Esophagus muscularis mucosa (tissue), 4 donors: ENCODE data around the gene PRSS8. TPM values are rescaled to one million over a fixed set of nuclear protein-coding genes. Genes with fewer than 3 reads are reported as not detected.

Experiments
- DNase-seq: peaks from one replicate; pipeline ENCODE4 v3.0.0-alpha.2; 2017; ENCODE audit errors: extremely low spot score
- H3K27ac ChIP-seq, 4 donors: fragments of 200-600 bp; sonication (generic); replicated peaks in 1 of 4; 1 replicate in 3 of 4; 2 replicates in 1 of 4; pipeline ENCODE4 v1.5.1; 2016 to 2019; ENCODE audit warnings: mild to moderate bottlenecking in 1 of 4
- H3K27me3 ChIP-seq, 4 donors: fragments of 200-600 bp; sonication (generic); one replicate each; pipeline versions ENCODE4 v1.5.1 to v1.6.0; 2016 to 2019
- H3K36me3 ChIP-seq, 4 donors: fragments of 200-600 bp; sonication (generic); one replicate each; pipeline ENCODE4 v1.5.1; 2016 to 2019
- H3K4me1 ChIP-seq, 4 donors: fragments of 200-600 bp; sonication (generic); one replicate each; pipeline ENCODE4 v1.5.1; 2016 to 2019
- H3K4me3 ChIP-seq, 4 donors: fragments of 200-600 bp; sonication (generic); 1 replicate in 2 of 4; 2 replicates in 2 of 4; pipeline ENCODE4 v1.5.1; 2016 to 2019; ENCODE audit warnings: mild to moderate bottlenecking in 4 of 4, moderate library complexity in 1 of 4
- H3K9me3 ChIP-seq, 4 donors: fragments of 200-600 bp; sonication (generic); 1 replicate in 3 of 4; 2 replicates in 1 of 4; pipeline ENCODE4 v1.5.1; 2016 to 2019
- CTCF ChIP-seq, 3 experiments: fragments of 200-600 bp in 2 of 3; fragments of 450-650 bp in 1 of 3; sonication (generic) in 2 of 3; IDR thresholded peaks; one replicate each; pipeline ENCODE4 v1.5.1; 2017 to 2019; ENCODE audit warnings: antibody characterized with exemption in 3 of 3, mild to moderate bottlenecking in 2 of 3, moderate library complexity in 1 of 3
- EP300 ChIP-seq: sonication (generic); formaldehyde crosslinking; IDR thresholded peaks from one replicate; pipeline ENCODE4 v1.6.1; 2017; ENCODE audit warnings: antibody characterized with exemption
- POLR2A ChIP-seq: fragments of 450-650 bp; IDR thresholded peaks from one replicate; pipeline ENCODE4 v1.6.1; 2017; ENCODE audit warnings: antibody characterized with exemption, moderate library complexity, mild to moderate bottlenecking, low read depth
- POLR2AphosphoS5 ChIP-seq, 2 donors: sonication (generic); formaldehyde crosslinking; IDR thresholded peaks; one replicate each; pipeline ENCODE4 v1.6.1; 2017; ENCODE audit warnings: antibody characterized with exemption in 2 of 2
- WGBS: methylation state at CpG from one replicate; pipeline ENCODE4 v1.1.5; 2018; 5-methylcytosine and 5-hydroxymethylcytosine counted together
- intact Hi-C: fragments of 100-400 bp; cut with DNase I; formaldehyde crosslinking; loops from one replicate; pipeline ENCODE4 v1.15.1; 2023
- total RNA-seq, 4 donors: library from RNA; depleted of rRNA; stranded (reverse); fragments of >200 nt; gene quantifications; one replicate each; pipeline versions ENCODE4 v1.1.0 to v1.2.1, GENCODE V29; 2016

PRSS8 gene
- total RNA-seq, 4 donors from 2014 or later: 0.34 TPM; not detected in 3

GRCh38 chr16:31133046-31133501 lies 2.5 kb downstream of the PRSS8 start:
- intact Hi-C loops: no loop called here

DNA sequence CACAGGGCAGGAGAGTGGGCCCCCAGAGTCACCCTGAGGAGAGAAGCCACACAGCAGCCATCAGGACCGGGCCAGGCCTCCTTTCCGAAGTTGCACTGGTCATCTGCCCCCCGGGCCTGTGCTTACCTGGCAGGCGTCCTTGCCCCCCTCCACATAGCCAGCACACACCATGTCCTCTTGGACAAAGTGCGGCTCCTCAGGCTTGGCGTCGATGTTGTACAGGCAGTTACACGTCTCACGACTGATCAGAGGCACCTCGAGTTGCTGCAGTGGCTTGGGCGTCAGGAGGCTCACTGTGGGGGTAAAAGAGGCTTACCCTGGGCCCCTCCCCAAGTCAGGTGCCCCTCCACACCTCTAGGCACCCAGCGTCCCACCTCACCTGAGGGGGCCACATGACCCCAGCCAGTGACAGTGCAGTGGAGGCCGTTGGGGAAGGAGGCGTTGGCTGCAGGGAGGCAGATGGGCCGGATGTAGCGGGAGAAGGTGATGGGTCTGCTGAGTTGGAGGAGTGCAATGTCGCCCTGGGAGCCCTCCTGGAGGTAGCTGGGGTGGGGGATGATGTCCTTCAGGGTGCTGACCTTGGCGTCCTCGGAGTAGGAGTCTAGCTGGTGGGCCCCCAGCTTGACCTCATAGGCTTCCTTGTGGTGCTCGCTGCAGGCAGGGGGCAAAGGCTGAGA lies 3.1 kb downstream of the PRSS8 start:
- no peak for TF ChIP-seq POLR2A
- no peak for TF ChIP-seq CTCF (IDR thresholded peaks at IDR 0.05)
- peaks cover 41 to 60% (median 56%) of the 10 kb centered on the region in 4 donors for H3K36me3 ChIP-seq

More at GRCh38 chr16:31133046-31133501, 2.5 kb downstream of the PRSS8 start:
- no peak for TF ChIP-seq POLR2AphosphoS5 (IDR thresholded peaks at IDR 0.05)
- no peak for DNase-seq
- Histone ChIP-seq H3K27me3 (peaks cover 0 to 25% (median 1%) of the 10 kb centered on the region in 4 donors), H3K4me1 (peaks cover 11 to 26% (median 19%) of the 10 kb centered on the region in 4 donors), H3K27ac (no peak overlapping the region), H3K9me3 (no peaks in the 10 kb centered on the region), H3K4me3 (no peak overlapping the region), H3K36me3 (peaks cover 34 to 53% (median 49%) of the 10 kb centered on the region in 4 donors)
- WGBS: 84% methylated on average over 3 of the region's 6 CpGs

DNA sequence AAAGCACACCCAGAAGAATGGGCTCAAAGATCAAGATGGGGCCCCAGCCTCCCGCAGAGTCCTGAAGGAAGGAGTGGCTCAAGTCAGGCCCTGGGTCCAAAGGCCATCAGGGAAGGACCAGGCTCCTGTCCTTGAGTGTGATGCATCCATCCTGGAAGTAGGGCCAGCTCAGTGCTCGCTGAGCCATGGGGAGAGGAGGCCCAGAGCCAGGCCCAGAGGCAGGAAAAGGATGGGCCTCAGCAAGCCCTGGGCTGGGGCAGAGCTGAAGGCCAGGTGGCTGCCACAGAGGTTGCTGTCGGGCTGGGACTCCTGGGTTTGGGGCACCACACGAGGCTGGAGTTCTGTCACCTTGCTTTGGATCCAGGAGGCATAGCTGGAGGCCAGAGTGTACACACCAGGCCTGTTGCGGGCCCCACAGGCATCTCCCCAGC lies 3.7 kb downstream of the PRSS8 start:
- H3K4me3 ChIP-seq: no peak overlapping the region
- intact Hi-C loops: no loop called here

More for the DNA sequence above, 3.1 kb downstream of the PRSS8 start:
- H3K27me3 ChIP-seq: peaks cover 0 to 25% (median 1%) of the 10 kb centered on the region in 4 donors
- WGBS: 88% methylated on average over 11 of the region's 20 CpGs
- no peaks in the 10 kb centered on the region for H3K9me3 ChIP-seq
- peaks cover 11 to 27% (median 22%) of the 10 kb centered on the region in 4 donors for H3K4me1 ChIP-seq
- no peak for DNase-seq
- intact Hi-C loops: no loop called here
- H3K27ac ChIP-seq: no peak overlapping the region
- H3K4me3 ChIP-seq: no peak overlapping the region

DNA sequence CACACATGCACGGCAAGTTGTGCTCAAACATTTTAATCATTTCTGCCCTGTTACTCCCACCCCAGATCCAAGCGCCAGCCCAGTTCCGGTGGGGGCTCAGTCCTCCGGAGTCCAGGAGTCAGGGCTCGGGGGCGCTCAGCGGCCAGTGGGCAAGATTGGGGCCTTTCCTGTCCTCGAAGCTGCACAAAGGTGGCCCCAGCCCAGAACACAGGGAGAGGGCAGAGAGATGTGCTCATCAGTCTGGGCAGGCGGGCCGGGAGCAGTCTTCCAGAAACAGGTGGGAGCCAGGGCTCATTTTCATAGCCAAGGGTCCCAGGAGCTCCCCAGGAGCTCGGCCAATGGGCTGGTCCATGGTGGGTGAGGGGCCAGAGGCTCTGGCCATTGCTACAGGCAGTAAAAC lies 4.1 kb downstream of the PRSS8 start:
- no peak overlapping the region for H3K27ac ChIP-seq
- H3K9me3 ChIP-seq: no peaks in the 10 kb centered on the region
- WGBS: 90% methylated on average over 8 of the region's 11 CpGs
- TF ChIP-seq CTCF (IDR thresholded peaks at IDR 0.05) (no peak), EP300 (no peak), POLR2A (no peak), POLR2AphosphoS5 (IDR thresholded peaks at IDR 0.05) (no peak)
- H3K27me3 ChIP-seq: peaks cover 0 to 21% (median 1%) of the 10 kb centered on the region in 4 donors
- intact Hi-C loops: no loop called here
- no peak for DNase-seq
- peaks cover 47 to 70% (median 66%) of the 10 kb centered on the region in 4 donors for H3K36me3 ChIP-seq
- H3K4me3 ChIP-seq: no peak overlapping the region
- peaks cover 11 to 27% (median 22%) of the 10 kb centered on the region in 4 donors for H3K4me1 ChIP-seq

More for the DNA sequence above, 3.7 kb downstream of the PRSS8 start:
- TF ChIP-seq POLR2A: no peak
- no peak for TF ChIP-seq POLR2AphosphoS5 (IDR thresholded peaks at IDR 0.05)
- TF ChIP-seq EP300: no peak
- TF ChIP-seq CTCF (IDR thresholded peaks at IDR 0.05): no peak
- peaks cover 47 to 66% (median 62%) of the 10 kb centered on the region in 4 donors for H3K36me3 ChIP-seq
- DNase-seq: no peak
- 100% methylated on average over 1 of the region's 5 CpGs for WGBS
- H3K4me1 ChIP-seq: peaks cover 11 to 27% (median 22%) of the 10 kb centered on the region in 4 donors
- no peaks in the 10 kb centered on the region for H3K9me3 ChIP-seq
- no peak overlapping the region for H3K27ac ChIP-seq
- H3K27me3 ChIP-seq: peaks cover 0 to 25% (median 1%) of the 10 kb centered on the region in 4 donors

DNA sequence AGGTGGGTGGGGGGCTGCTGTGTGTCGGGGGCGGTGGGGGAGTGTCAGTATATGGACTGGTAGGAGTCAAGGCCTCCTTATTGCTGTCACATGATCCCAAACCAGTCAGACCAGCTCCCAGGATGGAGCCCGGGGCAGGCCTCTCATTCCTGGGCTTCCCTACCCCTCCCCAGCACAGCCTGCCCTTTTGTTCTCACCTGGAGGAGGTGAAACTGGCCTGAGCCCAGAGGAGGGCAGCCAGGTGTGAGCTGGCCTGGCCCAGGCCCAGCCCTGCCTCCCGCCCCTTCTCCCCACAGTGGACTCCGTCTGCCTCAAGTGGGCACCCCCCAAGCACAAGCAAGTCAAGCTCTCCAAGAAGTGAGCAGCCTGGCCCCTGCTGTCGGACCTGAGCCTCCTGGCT lies 4.6 kb downstream of the PRSS8 start:
- H3K4me1 ChIP-seq: peaks cover 11 to 27% (median 22%) of the 10 kb centered on the region in 4 donors
- no peaks in the 10 kb centered on the region for H3K9me3 ChIP-seq
- H3K27ac ChIP-seq: no peak overlapping the region
- DNase-seq: no peak
- WGBS: 73% methylated on average over 2 of the region's 6 CpGs
- H3K27me3 ChIP-seq: peaks cover 0 to 15% (median 1%) of the 10 kb centered on the region in 4 donors
- no peak overlapping the region for H3K4me3 ChIP-seq
- intact Hi-C loops: no loop called here
- TF ChIP-seq POLR2A: no peak
- no peak for TF ChIP-seq CTCF (IDR thresholded peaks at IDR 0.05)
- no peak for TF ChIP-seq EP300
- peaks cover 47 to 75% (median 70%) of the 10 kb centered on the region in 4 donors for H3K36me3 ChIP-seq
